22Rv1 (cell line): ENCODE data around the gene SLC35F3.

Experiments used
- CTCF ChIP-seq: fragments of 450-650 bp; IDR thresholded peaks from 2 replicates; pipeline ENCODE4 v1.5.1; 2017; ENCODE audit warnings: mild to moderate bottlenecking
- ZFX ChIP-seq: fragments of 450-650 bp; IDR thresholded peaks from 2 replicates; pipeline ENCODE4 v1.6.1; 2017; ENCODE audit warnings: antibody characterized with exemption, borderline replicate concordance

- no peak for TF ChIP-seq CTCF
- no peak for TF ChIP-seq ZFX
Observed at GRCh38 chr1:234294109-234294817, 389.8 kb downstream of the SLC35F3 start.
